Neuron (in vitro differentiated cells): Measurements from ENCODE around the gene HLA-C.
A peak's percentile ranks its signal among the peaks of the same experiment; 100 is the strongest.
"Not testable (repeated sequence)": the region's sequence is repeated elsewhere in the genome, so short reads cannot be mapped to it uniquely, and the experiment has no call there.

Source experiments
- H2AFZ ChIP-seq: one replicate; pipeline ENCODE4 v1.6.1; 2013; ENCODE audit warnings: low read depth, mild to moderate bottlenecking, inconsistent platforms, low read length, moderate library complexity
- H3K27me3 ChIP-seq: one replicate; pipeline ENCODE4 v1.6.1; 2013; ENCODE audit warnings: low read length; ENCODE audit not compliant: insufficient read depth
- H3K36me3 ChIP-seq: one replicate; pipeline ENCODE4 v1.6.1; 2013; ENCODE audit warnings: low read length; ENCODE audit not compliant: insufficient read depth
- H3K4me1 ChIP-seq: one replicate; pipeline ENCODE4 v1.6.1; 2013; ENCODE audit warnings: low read length; ENCODE audit not compliant: insufficient read depth
- H3K4me3 ChIP-seq: 2 replicates; pipeline ENCODE4 v1.5.1; 2013; ENCODE audit warnings: mild to moderate bottlenecking, low read length, moderate library complexity
- H3K9me3 ChIP-seq: one replicate; pipeline ENCODE4 v1.6.1; 2013; ENCODE audit warnings: low read length

Gene HLA-C

DNA sequence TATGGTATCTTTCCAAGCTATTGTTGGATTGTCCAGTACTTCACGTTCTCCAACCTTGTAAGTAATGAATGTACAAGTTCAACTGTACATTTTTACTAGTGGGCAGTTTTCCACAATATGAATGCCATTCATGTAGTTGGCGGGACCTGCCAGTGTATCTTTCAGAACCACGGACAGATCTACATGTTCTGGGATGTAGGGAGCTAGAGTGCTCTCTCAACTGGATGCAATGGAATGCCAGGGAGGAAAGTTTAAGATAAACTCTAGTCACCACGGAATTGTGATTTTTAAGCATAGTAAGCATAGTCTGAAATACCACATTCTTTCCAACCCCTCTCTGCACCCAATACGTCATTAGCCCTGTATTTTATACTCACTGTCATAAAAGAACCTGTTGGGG is 21.5 kb upstream of the HLA-C start:
- Histone ChIP-seq H3K4me3 (no peak overlapping the region), H3K36me3 (no peaks in the 10 kb centered on the region), H2AFZ (no peak overlapping the region), H3K9me3 (no peaks in the 10 kb centered on the region), H3K27me3 (peaks cover 2% of the 10 kb centered on the region), H3K4me1 (peaks cover 19% of the 10 kb centered on the region)

DNA sequence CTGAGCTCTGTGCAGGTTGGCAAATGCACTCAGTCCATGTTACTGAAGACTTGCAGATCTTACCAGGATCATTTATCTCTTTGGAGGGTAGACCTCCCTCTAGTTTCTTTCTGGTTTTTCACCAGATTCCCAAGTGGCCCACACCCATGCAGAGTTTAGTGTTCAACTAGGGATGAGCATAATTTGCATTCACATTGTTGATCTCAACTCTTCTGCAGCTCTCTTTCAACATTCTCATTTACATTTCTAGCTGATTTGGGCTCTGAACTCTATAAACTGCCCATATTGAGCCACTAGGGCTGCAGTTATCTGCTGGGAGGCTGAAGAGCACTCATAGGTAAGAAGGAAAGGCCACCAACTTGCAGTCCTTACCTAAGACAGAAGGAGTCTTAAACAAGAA is 17.9 kb upstream of the HLA-C start:
- no peak overlapping the region for H3K4me3 ChIP-seq
- no peaks in the 10 kb centered on the region for H3K36me3 ChIP-seq
- no peaks in the 10 kb centered on the region for H3K9me3 ChIP-seq

DNA sequence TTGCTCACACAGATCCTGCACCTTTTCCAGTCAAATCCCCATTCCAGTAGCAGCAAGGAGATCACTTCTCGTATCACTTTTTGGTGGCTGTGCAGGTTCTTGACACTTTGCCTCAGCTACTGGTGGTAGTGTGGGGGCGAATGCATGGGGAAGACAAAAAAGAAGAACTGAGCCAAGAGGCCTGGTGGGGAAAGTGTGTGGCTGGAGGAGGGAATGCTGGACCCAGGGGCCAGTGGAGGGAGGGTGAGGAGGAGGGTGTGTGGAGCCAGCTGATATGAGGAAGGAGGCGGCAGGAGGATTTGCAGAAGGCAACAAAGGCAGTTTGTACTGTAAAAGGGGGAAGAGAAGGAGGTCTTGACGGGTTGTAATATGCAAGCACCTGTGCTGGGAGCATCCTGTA is 15.7 kb upstream of the HLA-C start:
- Histone ChIP-seq H3K9me3 (no peaks in the 10 kb centered on the region), H3K36me3 (no peaks in the 10 kb centered on the region), H3K27me3 (peaks cover 7% of the 10 kb centered on the region), H3K4me3 (no peak overlapping the region), H2AFZ (no peak overlapping the region), H3K4me1 (peaks cover 20% of the 10 kb centered on the region)

More for the DNA sequence above, 17.9 kb upstream of the HLA-C start:
- peaks cover 20% of the 10 kb centered on the region for H3K4me1 ChIP-seq
- H2AFZ ChIP-seq, result no peak overlapping the region
- H3K27me3 ChIP-seq, result peaks cover 7% of the 10 kb centered on the region

- H3K36me3 ChIP-seq, result no peaks in the 10 kb centered on the region
- H3K4me1 ChIP-seq, result peaks cover 16% of the 10 kb centered on the region
- no peak overlapping the region for H2AFZ ChIP-seq
- peaks cover 7% of the 10 kb centered on the region for H3K27me3 ChIP-seq
- H3K9me3 ChIP-seq, result no peaks in the 10 kb centered on the region
- no peak overlapping the region for H3K4me3 ChIP-seq
Observed at GRCh38 chr6:31285982-31286381, 14.1 kb upstream of the HLA-C start.

DNA sequence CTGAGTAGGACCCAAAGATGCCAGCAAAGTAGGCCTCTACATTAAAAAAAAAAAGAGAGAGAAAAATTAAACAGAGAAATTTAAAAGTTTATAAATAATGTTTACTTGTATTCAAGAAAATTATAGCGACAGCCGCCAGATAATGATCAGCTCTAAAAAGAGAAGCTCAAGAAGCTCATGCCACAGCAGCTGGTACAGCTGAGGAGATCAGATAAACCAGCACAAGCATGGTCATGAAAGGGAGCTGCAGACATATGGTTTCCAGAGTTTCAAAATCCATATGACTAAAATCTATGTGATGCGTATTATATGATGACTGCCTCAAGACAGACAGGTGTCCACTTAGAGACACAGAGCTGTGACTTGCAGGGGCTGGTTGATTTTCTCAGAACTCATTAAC is 13.6 kb upstream of the HLA-C start:
- Histone ChIP-seq H3K9me3 (no peaks in the 10 kb centered on the region), H2AFZ (no peak overlapping the region), H3K4me3 (no peak overlapping the region), H3K36me3 (no peaks in the 10 kb centered on the region), H3K4me1 (peaks cover 11% of the 10 kb centered on the region), H3K27me3 (peaks cover 7% of the 10 kb centered on the region)

GRCh38 chr6:31279647-31280046 is 7.8 kb upstream of the HLA-C start:
- not testable (repeated sequence) for H3K27me3 ChIP-seq, H3K4me3 ChIP-seq

GRCh38 chr6:31272836-31273626 is 1.1 kb upstream of the HLA-C start:
- Histone ChIP-seq H3K36me3 (peaks cover 5% of the 10 kb centered on the region), H3K9me3 (no peaks in the 10 kb centered on the region), H3K4me1 (peaks cover 20% of the 10 kb centered on the region), H2AFZ (peak overlapping the region; percentile 87), H3K27me3 (peaks cover 8% of the 10 kb centered on the region), H3K4me3 (no peak overlapping the region)

More at GRCh38 chr6:31279647-31280046, 7.8 kb upstream of the HLA-C start:
- H3K9me3 ChIP-seq, H3K36me3 ChIP-seq, H2AFZ ChIP-seq, H3K4me1 ChIP-seq: not testable (repeated sequence)

GRCh38 chr6:31272436-31272835 is 544 bp upstream of the HLA-C start:
- Histone ChIP-seq H3K36me3 (peaks cover 5% of the 10 kb centered on the region), H3K9me3 (no peaks in the 10 kb centered on the region), H3K4me1 (peaks cover 20% of the 10 kb centered on the region), H3K27me3 (peaks cover 5% of the 10 kb centered on the region), H3K4me3 (peak overlapping the region; percentile 67), H2AFZ (peak overlapping the region; percentile 87)

DNA sequence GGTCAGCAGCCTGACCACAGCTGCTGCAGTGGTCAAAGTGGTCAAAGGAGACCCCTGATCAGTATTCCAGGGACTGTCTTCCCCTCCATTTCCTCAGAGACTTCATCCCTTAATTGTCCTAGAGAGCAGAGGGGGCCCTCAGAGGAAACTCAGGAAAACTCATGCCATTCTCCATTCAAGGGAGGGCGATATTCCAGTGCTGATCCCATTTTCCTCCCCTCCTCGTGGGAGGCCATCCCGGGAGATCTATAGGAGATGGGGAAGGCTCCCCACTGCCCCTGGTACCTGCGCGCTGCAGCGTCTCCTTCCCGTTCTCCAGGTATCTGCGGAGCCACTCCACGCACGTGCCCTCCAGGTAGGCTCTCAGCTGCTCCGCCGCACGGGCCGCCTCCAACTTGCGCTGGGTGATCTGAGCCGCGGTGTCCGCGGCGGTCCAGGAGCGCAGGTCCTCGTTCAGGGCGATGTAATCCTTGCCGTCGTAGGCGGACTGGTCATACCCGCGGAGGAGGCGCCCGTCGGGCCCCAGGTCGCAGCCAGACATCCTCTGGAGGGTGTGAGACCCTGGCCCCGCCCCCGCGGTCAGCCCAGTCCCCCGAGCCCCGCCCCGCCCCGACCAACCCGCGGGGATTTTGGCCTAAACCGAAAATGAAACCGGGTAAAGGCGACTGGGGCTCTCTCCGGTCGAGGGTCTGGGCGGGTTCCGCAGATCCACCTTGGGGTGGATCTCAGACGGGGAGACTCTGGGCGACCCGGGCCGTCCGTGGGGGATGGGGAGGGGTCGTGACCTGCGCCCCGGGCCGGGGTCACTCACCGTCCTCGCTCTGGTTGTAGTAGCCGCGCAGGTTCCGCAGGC is 878 bp downstream of the HLA-C start:
- peak overlapping the region; percentile 67 for H3K4me3 ChIP-seq
- peak overlapping the region; percentile 87 for H2AFZ ChIP-seq
- peaks cover 5% of the 10 kb centered on the region for H3K36me3 ChIP-seq
- peaks cover 2% of the 10 kb centered on the region for H3K27me3 ChIP-seq
- no peaks in the 10 kb centered on the region for H3K9me3 ChIP-seq
- H3K4me1 ChIP-seq, result peaks cover 20% of the 10 kb centered on the region

DNA sequence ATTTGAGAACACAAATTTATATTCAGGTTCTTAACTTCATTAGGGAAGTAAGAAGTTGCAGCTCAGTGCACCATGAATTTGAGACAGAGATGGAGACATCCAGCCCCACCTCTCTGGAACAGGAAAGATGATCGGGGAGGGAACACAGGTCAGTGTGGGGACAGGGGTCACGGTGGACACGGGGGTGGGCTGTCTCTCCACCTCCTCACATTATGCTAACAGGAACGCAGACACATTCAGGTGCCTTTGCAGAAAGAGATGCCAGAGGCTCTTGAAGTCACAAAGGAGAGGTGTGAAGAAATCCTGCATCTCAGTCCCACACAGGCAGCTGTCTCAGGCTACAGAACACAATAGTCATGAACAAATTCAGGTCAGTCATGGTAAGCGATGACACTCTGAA is 3.1 kb downstream of the HLA-C start:
- Histone ChIP-seq H3K36me3 (peaks cover 5% of the 10 kb centered on the region), H3K27me3 (peaks cover 6% of the 10 kb centered on the region), H3K4me3 (no peak overlapping the region), H3K4me1 (peaks cover 13% of the 10 kb centered on the region), H2AFZ (no peak overlapping the region), H3K9me3 (no peaks in the 10 kb centered on the region)

DNA sequence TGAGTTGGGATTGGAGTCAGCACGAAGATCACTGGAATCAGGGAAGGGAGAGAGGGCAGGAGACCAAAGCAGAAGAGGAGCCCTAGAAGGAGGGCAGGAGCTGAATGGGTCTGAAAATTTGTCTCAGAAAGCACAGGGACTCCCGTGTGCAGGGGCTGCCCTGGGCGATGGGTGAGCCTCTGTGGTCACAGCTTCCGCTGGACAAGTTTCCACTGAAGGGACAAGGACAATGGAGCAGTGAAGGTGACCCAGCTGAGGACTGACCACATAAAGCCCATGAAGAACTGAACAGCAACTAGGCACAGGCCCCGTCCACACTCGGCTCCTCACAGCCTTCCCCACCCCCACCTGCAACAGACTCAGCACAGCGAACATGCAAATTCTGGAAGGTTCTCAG is 3.5 kb downstream of the HLA-C start:
- Histone ChIP-seq H3K36me3 (peaks cover 5% of the 10 kb centered on the region), H3K4me1 (peaks cover 13% of the 10 kb centered on the region), H2AFZ (no peak overlapping the region), H3K9me3 (no peaks in the 10 kb centered on the region), H3K4me3 (no peak overlapping the region), H3K27me3 (peaks cover 6% of the 10 kb centered on the region)

DNA sequence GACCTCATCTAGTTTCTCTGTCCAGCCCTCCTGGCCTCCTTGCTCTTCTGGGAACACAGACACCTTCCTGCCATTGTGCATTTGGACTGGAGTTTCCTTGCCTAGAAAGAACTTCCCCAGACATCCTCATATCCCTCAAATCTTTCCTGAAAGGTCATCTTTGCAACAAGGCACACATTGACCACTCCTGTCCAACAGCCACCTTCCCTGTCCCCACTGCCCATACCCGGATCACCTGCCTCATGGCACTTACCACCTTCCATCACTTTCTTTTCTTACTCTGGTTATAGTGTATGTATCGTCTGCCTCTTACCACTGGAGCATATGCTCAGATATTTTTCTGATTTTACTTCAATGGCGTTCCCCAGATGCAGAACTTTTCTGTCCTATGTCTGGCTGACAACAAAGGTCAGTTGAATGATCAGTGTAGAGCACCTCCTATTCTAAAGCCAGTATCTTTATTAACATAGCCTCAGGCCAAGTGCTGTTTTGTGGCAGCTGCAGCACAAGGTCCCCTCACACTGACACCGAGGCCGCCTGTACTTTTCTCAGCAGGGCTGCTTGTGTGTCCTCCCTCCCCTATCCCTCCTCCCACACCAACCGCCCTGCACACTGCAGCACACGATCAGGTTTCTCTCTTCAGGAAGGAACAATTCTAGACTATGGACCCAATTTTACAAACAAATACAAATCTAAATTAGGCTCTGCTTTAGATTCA is 4.1 kb downstream of the HLA-C start:
- H2AFZ ChIP-seq, result no peak overlapping the region
- peaks cover 9% of the 10 kb centered on the region for H3K4me1 ChIP-seq
- peaks cover 5% of the 10 kb centered on the region for H3K36me3 ChIP-seq
- no peak overlapping the region for H3K4me3 ChIP-seq
- peaks cover 6% of the 10 kb centered on the region for H3K27me3 ChIP-seq
- H3K9me3 ChIP-seq, result no peaks in the 10 kb centered on the region
